ENCODE measurements around the gene C16orf54. TPM values are rescaled to one million over a fixed set of nuclear protein-coding genes. Genes with fewer than 3 reads are reported as not detected.
"Not testable (repeated sequence)": the region's sequence is repeated elsewhere in the genome, so short reads cannot be mapped to it uniquely, and the experiment has no call there.

The C16orf54 gene
- total RNA-seq, 2 experiments from 2014 or later: 64.3 to 68.0 TPM

- DNase-seq: no peak
- no peaks in the 10 kb centered on the region for H3K9me3 Mint-ChIP-seq (ENCODE audit: insufficient read depth)
- no peak overlapping the region for H3K27ac Mint-ChIP-seq
- peaks cover 13% of the 10 kb centered on the region for H3K27me3 Mint-ChIP-seq (ENCODE audit: low read depth)
- H3K4me1 Mint-ChIP-seq (ENCODE audit: low read depth): peaks cover 20% of the 10 kb centered on the region
- no peak overlapping the region for H3K4me3 Mint-ChIP-seq
- POLR2A ChIA-PET: interaction anchor here (2.9 kb wide), 1 partner anchor 23 kb away, joined by 16 read pairs; the partner anchor contains the start of gene MAZ
- H3K36me3 Mint-ChIP-seq (ENCODE audit: low read depth): peaks cover 2% of the 10 kb centered on the region
- peak; percentile 47 for ATAC-seq
- CTCF ChIA-PET: interaction anchor here (0.7 to 3.2 kb wide), 22 partner anchors 9 to 247 kb away, joined by 3 to 31 read pairs (median 7); partner anchors contain the start of genes MAZ, MVP and TLCD3B
These were observed 38.4 kb upstream of the C16orf54 start for GRCh38 chr16:29784157-29784556.

GRCh38 chr16:29783094-29783953, 37.5 kb upstream of the C16orf54 start:
- ATAC-seq; H3K27ac Mint-ChIP-seq; H3K4me3 Mint-ChIP-seq; H3K9me3 Mint-ChIP-seq (ENCODE audit: insufficient read depth); DNase-seq; H3K36me3 Mint-ChIP-seq (ENCODE audit: low read depth): not testable (repeated sequence)
- CTCF ChIA-PET: interaction anchor here (1.8 to 3.2 kb wide), 6 partner anchors 14 to 82 kb away, joined by 4 to 31 read pairs (median 12); no protein-coding TSS in a partner anchor
- H3K4me1 Mint-ChIP-seq (ENCODE audit: low read depth): peaks cover 20% of the 10 kb centered on the region
- POLR2A ChIA-PET: interaction anchor here (2.9 kb wide), 1 partner anchor 24 kb away, joined by 16 read pairs; the partner anchor contains the start of gene MAZ
- peaks cover 17% of the 10 kb centered on the region for H3K27me3 Mint-ChIP-seq (ENCODE audit: low read depth)

GRCh38 chr16:29779474-29779873, 33.7 kb upstream of the C16orf54 start:
- Mint-ChIP-seq H3K36me3 (ENCODE audit: low read depth) (no peaks in the 10 kb centered on the region), H3K27me3 (ENCODE audit: low read depth) (peaks cover 21% of the 10 kb centered on the region)

GRCh38 chr16:29777576-29778350, 32.0 kb upstream of the C16orf54 start, which contains the start of gene ZG16:
ZG16 (plus strand) TSS chr16:29778256; CDS start chr16:29779267, 1,011 bp downstream.
- ChIA-PET POLR2A (interaction anchor here (0.9 kb wide), 1 partner anchor 34 kb away, joined by 3 read pairs; no protein-coding TSS in a partner anchor), CTCF (interaction anchor here (1.2 to 2.3 kb wide), 3 partner anchors 8 to 71 kb away, joined by 3 to 9 read pairs (median 4); partner anchors contain the start of gene KIF22)
- H3K36me3 Mint-ChIP-seq (ENCODE audit: low read depth): no peaks in the 10 kb centered on the region
- H3K27ac Mint-ChIP-seq: no peak within 1 kb of the TSS
- no peak within 1 kb of the TSS for H3K4me3 Mint-ChIP-seq
- ATAC-seq: no peak
- peaks cover 6% of the 10 kb centered on the region for H3K4me1 Mint-ChIP-seq (ENCODE audit: low read depth)
- H3K9me3 Mint-ChIP-seq (ENCODE audit: insufficient read depth): no peaks in the 10 kb centered on the region
- DNase-seq: no peak
- H3K27me3 Mint-ChIP-seq (ENCODE audit: low read depth): peaks cover 18% of the 10 kb centered on the region

More at GRCh38 chr16:29779474-29779873, 33.7 kb upstream of the C16orf54 start:
- CTCF ChIA-PET: interaction anchor here (1.2 kb wide), 1 partner anchor 69 kb away, joined by 3 read pairs; no protein-coding TSS in a partner anchor
- Mint-ChIP-seq H3K27ac (no peak overlapping the region), H3K9me3 (ENCODE audit: insufficient read depth) (no peaks in the 10 kb centered on the region), H3K4me1 (ENCODE audit: low read depth) (peaks cover 10% of the 10 kb centered on the region), H3K4me3 (no peak overlapping the region)
- DNase-seq: no peak
- no peak for ATAC-seq
- POLR2A ChIA-PET: no interaction called here

- CTCF ChIA-PET: interaction anchor here (1.6 to 2.3 kb wide), 2 partner anchors 10 to 14 kb away, joined by 4 to 9 read pairs; partner anchors contain the start of gene KIF22
- POLR2A ChIA-PET: interaction anchor here (0.7 kb wide), 1 partner anchor 212 kb away, joined by 3 read pairs; no protein-coding TSS in a partner anchor
These were observed 30.1 kb upstream of the C16orf54 start for GRCh38 chr16:29775742-29776408.

GRCh38 chr16:29774730-29775129, 28.9 kb upstream of the C16orf54 start:
- Mint-ChIP-seq H3K27ac (no peak overlapping the region), H3K27me3 (ENCODE audit: low read depth) (peaks cover 8% of the 10 kb centered on the region), H3K4me3 (no peak overlapping the region), H3K9me3 (ENCODE audit: insufficient read depth) (no peaks in the 10 kb centered on the region), H3K36me3 (ENCODE audit: low read depth) (no peaks in the 10 kb centered on the region), H3K4me1 (ENCODE audit: low read depth) (peaks cover 4% of the 10 kb centered on the region)
- POLR2A ChIA-PET: no interaction called here
- ATAC-seq (no peak), DNase-seq (no peak)
- CTCF ChIA-PET: interaction anchor here (1.9 to 3.8 kb wide), 2 partner anchors 11 to 74 kb away, joined by 5 to 17 read pairs; no protein-coding TSS in a partner anchor

More at GRCh38 chr16:29775742-29776408, 30.1 kb upstream of the C16orf54 start:
- peaks cover 15% of the 10 kb centered on the region for H3K27me3 Mint-ChIP-seq (ENCODE audit: low read depth)
- no peak for ATAC-seq
- H3K4me1 Mint-ChIP-seq (ENCODE audit: low read depth): peaks cover 4% of the 10 kb centered on the region
- no peaks in the 10 kb centered on the region for H3K36me3 Mint-ChIP-seq (ENCODE audit: low read depth)
- H3K27ac Mint-ChIP-seq: no peak overlapping the region
- no peaks in the 10 kb centered on the region for H3K9me3 Mint-ChIP-seq (ENCODE audit: insufficient read depth)
- no peak for DNase-seq
- H3K4me3 Mint-ChIP-seq: no peak overlapping the region

GRCh38 chr16:29772330-29772729, 26.5 kb upstream of the C16orf54 start:
- H3K4me3 Mint-ChIP-seq; DNase-seq; POLR2A ChIA-PET; H3K27ac Mint-ChIP-seq; H3K9me3 Mint-ChIP-seq (ENCODE audit: insufficient read depth); H3K4me1 Mint-ChIP-seq (ENCODE audit: low read depth); H3K36me3 Mint-ChIP-seq (ENCODE audit: low read depth); ATAC-seq; H3K27me3 Mint-ChIP-seq (ENCODE audit: low read depth): not testable (repeated sequence)
- CTCF ChIA-PET: interaction anchor here (3.8 kb wide), 1 partner anchor 13 kb away, joined by 17 read pairs; no protein-coding TSS in a partner anchor

GRCh38 chr16:29770250-29770929, 24.6 kb upstream of the C16orf54 start:
- Mint-ChIP-seq H3K4me3 (no peak overlapping the region), H3K4me1 (ENCODE audit: low read depth) (peaks cover 4% of the 10 kb centered on the region), H3K27ac (no peak overlapping the region), H3K36me3 (ENCODE audit: low read depth) (no peaks in the 10 kb centered on the region), H3K9me3 (ENCODE audit: insufficient read depth) (no peaks in the 10 kb centered on the region), H3K27me3 (ENCODE audit: low read depth) (no peaks in the 10 kb centered on the region)
- ChIA-PET CTCF (interaction anchor here (1.1 to 3.6 kb wide), 2 partner anchors 14 to 262 kb away, joined by 4 to 16 read pairs; no protein-coding TSS in a partner anchor), POLR2A (no interaction called here)
- DNase-seq (no peak), ATAC-seq (no peak)

- H3K4me3 Mint-ChIP-seq: no peak overlapping the region
- ChIA-PET POLR2A (no interaction called here), CTCF (interaction anchor here (1.1 to 3.6 kb wide), 3 partner anchors 15 to 263 kb away, joined by 4 to 16 read pairs (median 4); partner anchors contain the start of gene KIF22)
- no peaks in the 10 kb centered on the region for H3K9me3 Mint-ChIP-seq (ENCODE audit: insufficient read depth)
- H3K36me3 Mint-ChIP-seq (ENCODE audit: low read depth): no peaks in the 10 kb centered on the region
- ATAC-seq: no peak
- peaks cover 4% of the 10 kb centered on the region for H3K4me1 Mint-ChIP-seq (ENCODE audit: low read depth)
- no peaks in the 10 kb centered on the region for H3K27me3 Mint-ChIP-seq (ENCODE audit: low read depth)
- no peak for DNase-seq
- no peak overlapping the region for H3K27ac Mint-ChIP-seq
These were observed 23.7 kb upstream of the C16orf54 start for GRCh38 chr16:29769507-29769906.

GRCh38 chr16:29767062-29767461, 21.3 kb upstream of the C16orf54 start:
- ATAC-seq: no peak
- H3K27ac Mint-ChIP-seq: peak overlapping the region; percentile 44
- H3K9me3 Mint-ChIP-seq (ENCODE audit: insufficient read depth): no peaks in the 10 kb centered on the region
- H3K4me3 Mint-ChIP-seq: no peak overlapping the region
- ChIA-PET POLR2A (no interaction called here), CTCF (interaction anchor here (1.0 kb wide), 1 partner anchor 18 kb away, joined by 3 read pairs; no protein-coding TSS in a partner anchor)
- no peaks in the 10 kb centered on the region for H3K36me3 Mint-ChIP-seq (ENCODE audit: low read depth)
- no peaks in the 10 kb centered on the region for H3K4me1 Mint-ChIP-seq (ENCODE audit: low read depth)
- no peak for DNase-seq
- H3K27me3 Mint-ChIP-seq (ENCODE audit: low read depth): peaks cover 3% of the 10 kb centered on the region
